Measurements from ENCODE around the gene ABHD18. TPM values are rescaled to one million over a fixed set of nuclear protein-coding genes. Genes with fewer than 3 reads are reported as not detected.
A peak's percentile ranks its signal among the peaks of the same experiment; 100 is the strongest.
"Not testable (repeated sequence)": the region's sequence is repeated elsewhere in the genome, so short reads cannot be mapped to it uniquely, and the experiment has no call there.

Gene ABHD18
- polyA plus RNA-seq, 1 of the 3 experiments (the other 2 are of a cell fraction), result 2.0 TPM

GRCh38 chr4:127964426-127965061 lies 662 bp upstream of the ABHD18 start:
- not testable (repeated sequence) for H4K20me1 ChIP-seq (ENCODE audit: insufficient read depth); DNase-seq; H3K27me3 ChIP-seq (ENCODE audit: insufficient read depth); H3K4me1 ChIP-seq (ENCODE audit: control insufficient read depth in 1 of 2, insufficient read depth in 2 of 2, low read depth in 1 of 2, low read length in 1 of 2); H3K9me3 ChIP-seq; H3K9me2 ChIP-seq
- 4% methylated on average over 10 of the region's 41 CpGs for WGBS (ENCODE audit: low lambda C conversion rate)
- Histone ChIP-seq H2AFZ (ENCODE audit: low read depth) (peak overlapping the region; percentile 99), H3K9ac (peak overlapping the region; percentile 88), H3F3A (replicated peaks; ENCODE audit: insufficient read depth) (peaks cover 10% of the 10 kb centered on the region), H3K4me2 (peak overlapping the region; percentile 90), H3K79me2 (ENCODE audit: insufficient read depth) (peaks cover 76% of the 10 kb centered on the region), H3K36me3 (replicated peaks in 1 of 2; ENCODE audit: control insufficient read depth in 1 of 2, insufficient read depth in 2 of 2, low read length in 1 of 2) (peaks cover 3 to 13% of the 10 kb centered on the region in 2 experiments), H3K4me3 (ENCODE audit: low read depth in 2 of 2, low read length in 1 of 2) (peak overlapping the region; percentile 99), H3K27ac (ENCODE audit: low read depth in 2 of 2, low read length in 1 of 2) (peak overlapping the region; percentile 87 to 90)
- POLR2A ChIA-PET, result interaction anchor here (0.8 to 1.9 kb wide), 5 partner anchors 77 to 183 kb away, joined by 3 to 26 read pairs (median 7); partner anchors contain the start of genes HSPA4L, LARP1B and PLK4
- TF ChIP-seq FOXJ3 (CRISPR knock-in tag; IDR thresholded peaks at IDR 0.05), result 0 out of 2 replicates have a peak, but pooled peaks have one; percentile 39
- CTCF ChIA-PET, result interaction anchor here (1.1 to 1.8 kb wide), 7 partner anchors 19 to 182 kb away, joined by 3 to 7 read pairs (median 4); partner anchors contain the start of genes HSPA4L and PLK4

DNA sequence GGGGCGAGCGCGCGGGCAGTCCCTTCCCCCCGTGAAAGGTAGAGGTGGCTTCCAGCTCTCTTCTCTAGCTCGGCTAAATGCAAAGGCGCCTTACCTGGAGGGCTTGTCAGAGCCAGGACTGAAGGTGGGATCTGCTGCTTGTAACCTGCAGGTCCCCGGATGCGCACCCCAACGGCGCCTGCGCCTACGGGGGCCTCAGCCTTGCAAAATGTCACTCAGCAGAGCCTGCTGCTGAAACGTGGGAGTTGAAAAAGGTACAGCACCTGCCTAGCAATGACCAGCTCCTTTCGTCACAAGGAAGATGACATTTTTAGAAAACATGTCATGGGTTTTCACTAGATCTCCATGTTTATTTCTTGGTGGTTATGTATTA lies 583 bp downstream of the ABHD18 start:
- 3% methylated on average over 4 of the region's 15 CpGs for WGBS (ENCODE audit: low lambda C conversion rate)
- TF ChIP-seq CTCF (IDR thresholded peaks at IDR 0.05) (0 out of 2 replicates have a peak, but pooled peaks have one; percentile 1), MXI1 (IDR thresholded peaks at IDR 0.05; ENCODE audit: low read depth, low read length) (peak; percentile 45; the same call in 1 of the 2 replicates), SMC3 (IDR thresholded peaks at IDR 0.05; ENCODE audit: low read depth, low read length) (no peak)

DNA sequence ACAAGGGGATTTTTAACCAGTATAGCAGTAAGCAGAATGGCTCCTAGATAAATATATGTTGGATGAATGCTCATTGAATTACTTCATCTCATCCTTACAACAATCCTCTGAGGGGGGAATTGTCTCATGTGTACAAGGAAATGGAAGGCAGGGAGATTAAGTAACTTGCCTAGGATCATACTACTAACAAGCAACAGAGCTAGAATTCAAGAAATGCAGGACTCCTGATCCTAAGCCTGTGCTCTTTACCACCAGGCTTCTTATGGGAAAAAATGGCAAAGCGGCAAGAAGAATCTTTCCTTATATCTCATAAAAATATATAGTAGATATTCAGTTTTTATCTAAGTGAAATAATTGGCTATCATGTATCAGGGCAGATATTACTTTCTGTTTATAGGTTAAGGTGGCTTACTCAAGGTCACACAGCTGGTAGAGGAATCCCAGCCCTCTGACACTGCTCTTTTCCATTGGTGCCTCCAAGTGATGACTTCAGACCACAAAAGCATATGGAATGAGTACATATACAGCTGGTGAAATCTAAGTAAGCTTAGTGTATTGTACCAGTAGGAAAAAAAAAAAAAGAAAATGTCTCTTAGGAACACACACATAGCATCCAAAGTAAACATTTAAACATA lies 2.1 kb downstream of the ABHD18 start:
- Histone ChIP-seq H3K9me3 (no peaks in the 10 kb centered on the region), H3K27me3 (ENCODE audit: insufficient read depth) (no peaks in the 10 kb centered on the region), H3K9ac (no peak overlapping the region), H2AFZ (ENCODE audit: low read depth) (no peak overlapping the region), H3K27ac (ENCODE audit: low read depth in 2 of 2, low read length in 1 of 2) (no peak overlapping the region), H4K20me1 (ENCODE audit: insufficient read depth) (no peaks in the 10 kb centered on the region), H3K4me1 (ENCODE audit: control insufficient read depth in 1 of 2, insufficient read depth in 2 of 2, low read depth in 1 of 2, low read length in 1 of 2) (peaks cover 0 to 3% of the 10 kb centered on the region in 2 experiments; a peak in 2 of 4 replicates), H3K4me3 (ENCODE audit: low read depth in 2 of 2, low read length in 1 of 2) (no peak overlapping the region), H3K36me3 (replicated peaks in 1 of 2; ENCODE audit: control insufficient read depth in 1 of 2, insufficient read depth in 2 of 2, low read length in 1 of 2) (peaks cover 3 to 7% of the 10 kb centered on the region in 2 experiments), H3K79me2 (ENCODE audit: insufficient read depth) (peaks cover 86% of the 10 kb centered on the region), H3F3A (replicated peaks; ENCODE audit: insufficient read depth) (peaks cover 5% of the 10 kb centered on the region), H3K9me2 (no peaks in the 10 kb centered on the region), H3K4me2 (0 out of 2 replicates have a peak overlapping the region, but pooled peaks have one; percentile 90)
- POLR2A ChIA-PET, result no interaction called here
- CTCF ChIA-PET, result interaction anchor here (0.6 to 1.6 kb wide), 2 partner anchors 11 to 388 kb away, joined by 3 to 4 read pairs; no protein-coding TSS in a partner anchor
- no peak for DNase-seq
- 96% methylated on average over 1 of the region's 1 CpG for WGBS (ENCODE audit: low lambda C conversion rate)
- TF ChIP-seq, protein P1, sequence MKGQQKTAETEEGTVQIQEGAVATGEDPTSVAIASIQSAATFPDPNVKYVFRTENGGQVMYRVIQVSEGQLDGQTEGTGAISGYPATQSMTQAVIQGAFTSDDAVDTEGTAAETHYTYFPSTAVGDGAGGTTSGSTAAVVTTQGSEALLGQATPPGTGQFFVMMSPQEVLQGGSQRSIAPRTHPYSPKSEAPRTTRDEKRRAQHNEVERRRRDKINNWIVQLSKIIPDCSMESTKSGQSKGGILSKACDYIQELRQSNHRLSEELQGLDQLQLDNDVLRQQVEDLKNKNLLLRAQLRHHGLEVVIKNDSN (IDR thresholded peaks at IDR 0.05; ENCODE audit: borderline replicate concordance, low read depth), result no peak
- TF ChIP-seq YY1 (IDR thresholded peaks at IDR 0.05; ENCODE audit: low read depth) (no peak), GATA2 (CRISPR knock-in tag; IDR thresholded peaks at IDR 0.05) (no peak), RCOR1 (IDR thresholded peaks at IDR 0.05; ENCODE audit: low read length) (no peak), PBX3 (IDR thresholded peaks at IDR 0.05) (no peak), FOSL2 (IDR thresholded peaks at IDR 0.05; ENCODE audit: borderline replicate concordance, low read depth) (no peak), CHD2 (IDR thresholded peaks at IDR 0.05; ENCODE audit: low read length, partially characterized antibody) (no peak), NFIC (IDR thresholded peaks at IDR 0.05; ENCODE audit: borderline replicate concordance) (no peak), TEAD4 (IDR thresholded peaks at IDR 0.05; ENCODE audit: borderline replicate concordance, insufficient read depth) (no peak), SMC3 (IDR thresholded peaks at IDR 0.05; ENCODE audit: low read depth, low read length) (no peak), GABPA (IDR thresholded peaks at IDR 0.05; ENCODE audit: low read depth) (no peak), MEF2A (IDR thresholded peaks at IDR 0.05; ENCODE audit: borderline replicate concordance, low read depth) (no peak), RXRA (IDR thresholded peaks at IDR 0.05; ENCODE audit: borderline replicate concordance, low read depth) (no peak)

More for the DNA sequence above, 583 bp downstream of the ABHD18 start:
- Histone ChIP-seq H3K4me2 (peak overlapping the region; percentile 90), H3K9ac (peak overlapping the region; percentile 88), H3K27ac (ENCODE audit: low read depth in 2 of 2, low read length in 1 of 2) (peak overlapping the region; percentile 81 to 87), H3K27me3 (ENCODE audit: insufficient read depth) (no peaks in the 10 kb centered on the region), H3K4me1 (ENCODE audit: control insufficient read depth in 1 of 2, insufficient read depth in 2 of 2, low read depth in 1 of 2, low read length in 1 of 2) (peaks cover 0 to 3% of the 10 kb centered on the region in 2 experiments; a peak in 2 of 4 replicates), H3K4me3 (ENCODE audit: low read depth in 2 of 2, low read length in 1 of 2) (peak overlapping the region; percentile 99), H3K36me3 (replicated peaks in 1 of 2; ENCODE audit: control insufficient read depth in 1 of 2, insufficient read depth in 2 of 2, low read length in 1 of 2) (peaks cover 3 to 8% of the 10 kb centered on the region in 2 experiments), H2AFZ (ENCODE audit: low read depth) (peak overlapping the region; percentile 99), H3K9me3 (no peaks in the 10 kb centered on the region), H4K20me1 (ENCODE audit: insufficient read depth) (no peaks in the 10 kb centered on the region), H3K79me2 (ENCODE audit: insufficient read depth) (peaks cover 88% of the 10 kb centered on the region), H3K9me2 (no peaks in the 10 kb centered on the region), H3F3A (replicated peaks; ENCODE audit: insufficient read depth) (peaks cover 5% of the 10 kb centered on the region)
- ChIA-PET CTCF (interaction anchor here (0.9 to 1.8 kb wide), 8 partner anchors 49 to 183 kb away, joined by 3 to 7 read pairs (median 4); partner anchors contain the start of genes HSPA4L and PLK4), POLR2A (interaction anchor here (1.1 to 1.9 kb wide), 6 partner anchors 85 to 203 kb away, joined by 3 to 26 read pairs (median 6); partner anchors contain the start of genes HSPA4L, LARP1B and PLK4)
- peak; percentile 54 for DNase-seq
